Keratinocyte (primary cell): ENCODE results near the gene PRSS48.

Experiments
- EZH2 ChIP-seq: IDR thresholded peaks from one replicate; pipeline ENCODE4 v1.6.1; 2012; ENCODE audit warnings: inconsistent platforms, mild to moderate bottlenecking, low read length, moderate library complexity
- TF ChIP-seq, protein P1 (sequence below), 3 experiments: IDR thresholded peaks in 1 of 3; conservative IDR thresholded peaks in 1 of 3; optimal IDR thresholded peaks in 1 of 3; 2 replicates in 2 of 3; 3 replicates in 1 of 3; pipeline versions ENCODE3 to v1.5.1; 2011; ENCODE audit warnings: low read length in 3 of 3, mild to moderate bottlenecking in 3 of 3, moderate library complexity in 2 of 3, control low read depth in 1 of 3, inconsistent platforms in 1 of 3; ENCODE audit not compliant: insufficient read depth in 2 of 3; ENCODE audit errors: extremely low read depth in 1 of 3

- TF ChIP-seq, protein P1, sequence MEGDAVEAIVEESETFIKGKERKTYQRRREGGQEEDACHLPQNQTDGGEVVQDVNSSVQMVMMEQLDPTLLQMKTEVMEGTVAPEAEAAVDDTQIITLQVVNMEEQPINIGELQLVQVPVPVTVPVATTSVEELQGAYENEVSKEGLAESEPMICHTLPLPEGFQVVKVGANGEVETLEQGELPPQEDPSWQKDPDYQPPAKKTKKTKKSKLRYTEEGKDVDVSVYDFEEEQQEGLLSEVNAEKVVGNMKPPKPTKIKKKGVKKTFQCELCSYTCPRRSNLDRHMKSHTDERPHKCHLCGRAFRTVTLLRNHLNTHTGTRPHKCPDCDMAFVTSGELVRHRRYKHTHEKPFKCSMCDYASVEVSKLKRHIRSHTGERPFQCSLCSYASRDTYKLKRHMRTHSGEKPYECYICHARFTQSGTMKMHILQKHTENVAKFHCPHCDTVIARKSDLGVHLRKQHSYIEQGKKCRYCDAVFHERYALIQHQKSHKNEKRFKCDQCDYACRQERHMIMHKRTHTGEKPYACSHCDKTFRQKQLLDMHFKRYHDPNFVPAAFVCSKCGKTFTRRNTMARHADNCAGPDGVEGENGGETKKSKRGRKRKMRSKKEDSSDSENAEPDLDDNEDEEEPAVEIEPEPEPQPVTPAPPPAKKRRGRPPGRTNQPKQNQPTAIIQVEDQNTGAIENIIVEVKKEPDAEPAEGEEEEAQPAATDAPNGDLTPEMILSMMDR (optimal IDR thresholded peaks at IDR 0.05 in 1 of 3, IDR thresholded peaks at IDR 0.05 in 1 of 3, conservative IDR thresholded peaks at IDR 0.05 in 1 of 3; ENCODE audit: extremely low read depth in 1 of 3, insufficient read depth in 2 of 3, low read length in 3 of 3) = no peak
- no peak for TF ChIP-seq EZH2
These were observed 54.5 kb downstream of the PRSS48 start for GRCh38 chr4:151331276-151332042.
